Anterior cingulate cortex (tissue), 58 donors: ENCODE measurements around the gene PANK4.

Experiments used
- DNase-seq, 58 donors: peaks; one replicate each; lab custom pipeline; 2025; lab: John Stamatoyannopoulos, UW

The PANK4 gene

DNA sequence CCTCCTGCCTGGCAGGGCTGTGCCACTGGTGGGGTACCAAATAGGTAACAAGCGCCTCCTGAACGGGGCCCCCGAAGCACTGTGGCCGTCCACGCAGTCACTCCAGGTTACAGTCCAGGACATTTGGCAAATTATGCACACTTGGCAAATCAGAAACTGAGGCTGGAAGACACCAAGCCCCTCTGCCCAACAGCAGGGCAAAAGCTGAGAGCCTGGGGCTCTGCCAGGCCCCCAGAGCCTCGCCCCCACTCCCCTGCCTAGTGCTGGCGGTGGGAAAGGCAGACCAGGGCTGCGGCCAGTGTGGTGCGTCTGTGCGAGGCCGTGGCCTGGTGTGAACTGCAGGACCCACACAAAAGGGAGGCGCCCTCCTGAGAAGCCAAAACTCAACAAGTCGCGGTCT, 9.4 kb downstream of the PANK4 start:
- no peak for DNase-seq

DNA sequence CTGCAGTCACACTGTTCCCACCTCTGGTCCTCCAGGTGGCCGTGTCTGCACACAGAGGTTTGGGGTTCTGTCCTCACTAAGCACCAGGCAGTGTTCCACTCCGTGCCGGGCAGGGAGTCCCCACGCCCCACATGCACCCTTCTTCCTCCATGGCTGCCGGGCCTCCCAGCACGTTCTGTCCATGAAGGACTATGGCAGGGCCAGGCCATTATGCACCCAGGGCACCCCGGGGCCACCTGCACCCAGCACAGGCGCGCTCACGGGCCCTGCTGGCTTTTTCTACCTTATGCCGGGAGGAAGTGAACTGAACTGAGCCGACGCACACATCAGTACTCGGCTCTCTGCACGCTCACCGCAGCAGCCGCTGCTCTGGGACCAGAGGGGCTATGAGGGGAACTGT, 10.3 kb downstream of the PANK4 start:
- DNase-seq: no peak

DNA sequence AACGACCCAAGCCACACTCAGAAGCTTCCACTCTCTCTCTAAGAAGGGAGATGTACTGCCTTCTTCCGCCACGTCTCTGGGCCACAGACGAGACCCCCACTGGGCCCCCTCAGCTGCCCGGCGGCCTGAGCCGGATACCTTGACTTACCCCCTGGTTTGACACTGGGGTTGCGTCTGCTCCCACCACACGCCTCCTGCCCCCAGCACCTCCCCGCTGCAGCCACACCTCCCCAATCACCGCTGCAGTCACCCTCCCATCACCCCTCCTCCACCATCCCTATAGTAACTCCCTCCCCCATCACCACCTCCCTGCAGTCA, 10.7 kb downstream of the PANK4 start:
- no peak for DNase-seq

GRCh38 chr1:2514863-2515762, 11.3 kb downstream of the PANK4 start:
- no peak for DNase-seq

- DNase-seq: no peak
Observed at GRCh38 chr1:2513939-2514652, 12.3 kb downstream of the PANK4 start.

GRCh38 chr1:2512862-2513421, 13.5 kb downstream of the PANK4 start:
- DNase-seq: no peak

GRCh38 chr1:2510366-2511155, 15.8 kb downstream of the PANK4 start:
- DNase-seq: no peak

- DNase-seq: no peak
Observed at GRCh38 chr1:2509589-2509988, 16.8 kb downstream of the PANK4 start.

- DNase-seq: no peak
Observed at GRCh38 chr1:2508751-2509150, 17.6 kb downstream of the PANK4 start.

DNA sequence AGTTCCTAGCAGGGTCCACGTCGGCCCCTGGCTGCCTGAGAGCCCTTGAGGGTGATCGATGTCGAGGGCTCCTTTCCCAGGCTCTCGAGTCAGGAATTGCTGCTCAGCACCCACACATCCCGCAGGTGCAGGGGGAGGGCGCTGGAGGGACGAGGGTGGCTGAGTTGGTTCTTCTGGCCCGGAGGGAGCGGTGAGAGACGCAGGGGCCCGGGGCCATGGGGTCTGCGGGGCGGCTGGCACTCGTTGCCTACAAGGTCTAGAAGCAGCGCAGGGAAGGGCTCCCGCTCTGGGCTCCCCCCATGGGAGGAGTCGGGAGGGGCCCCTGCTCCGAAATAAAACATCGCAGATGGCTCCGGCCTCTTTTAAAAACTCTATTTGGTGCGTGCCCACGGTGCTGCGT, 18.2 kb downstream of the PANK4 start:
- DNase-seq: no peak

GRCh38 chr1:2507744-2508155, 18.6 kb downstream of the PANK4 start:
- DNase-seq: no peak

DNA sequence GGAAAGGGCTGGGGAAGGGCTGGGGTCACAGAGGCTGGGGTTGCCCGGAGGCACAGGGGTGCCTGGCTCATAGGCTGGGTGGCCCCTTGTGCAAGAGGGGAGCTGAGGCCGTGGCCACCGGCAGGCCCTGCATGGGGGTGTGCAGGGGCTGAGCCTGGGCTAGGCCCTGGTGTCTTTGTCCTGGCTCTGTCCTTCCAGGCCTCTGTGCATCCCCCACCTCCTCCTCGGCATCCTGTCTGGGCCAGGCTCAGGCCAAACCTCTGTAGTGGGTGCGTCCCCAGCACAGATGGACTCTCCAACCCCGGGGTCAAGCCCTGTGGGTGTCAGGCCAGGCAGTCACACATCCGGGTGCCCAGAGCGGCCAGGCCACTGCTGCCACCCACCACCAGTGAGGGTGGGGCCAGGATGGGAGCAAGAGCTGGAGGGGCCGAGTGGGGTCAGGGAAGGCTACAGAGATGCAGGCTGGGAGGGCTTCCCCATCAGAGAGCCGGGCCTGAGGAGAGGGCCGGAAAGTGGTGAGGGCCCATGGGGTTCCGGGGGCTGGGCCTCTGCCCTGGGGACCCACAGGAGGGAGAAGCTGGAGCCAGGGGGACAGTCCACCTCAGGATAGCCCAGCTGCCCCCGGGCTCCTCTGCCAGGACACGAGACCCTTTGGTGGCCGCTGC, 19.4 kb downstream of the PANK4 start:
- DNase-seq: no peak

GRCh38 chr1:2506007-2506860, 20.2 kb downstream of the PANK4 start:
- no peak for DNase-seq

- DNase-seq: no peak
Observed at GRCh38 chr1:2505461-2505994, 20.9 kb downstream of the PANK4 start.

- DNase-seq: no peak
Observed at GRCh38 chr1:2504949-2505272, 21.5 kb downstream of the PANK4 start.

DNA sequence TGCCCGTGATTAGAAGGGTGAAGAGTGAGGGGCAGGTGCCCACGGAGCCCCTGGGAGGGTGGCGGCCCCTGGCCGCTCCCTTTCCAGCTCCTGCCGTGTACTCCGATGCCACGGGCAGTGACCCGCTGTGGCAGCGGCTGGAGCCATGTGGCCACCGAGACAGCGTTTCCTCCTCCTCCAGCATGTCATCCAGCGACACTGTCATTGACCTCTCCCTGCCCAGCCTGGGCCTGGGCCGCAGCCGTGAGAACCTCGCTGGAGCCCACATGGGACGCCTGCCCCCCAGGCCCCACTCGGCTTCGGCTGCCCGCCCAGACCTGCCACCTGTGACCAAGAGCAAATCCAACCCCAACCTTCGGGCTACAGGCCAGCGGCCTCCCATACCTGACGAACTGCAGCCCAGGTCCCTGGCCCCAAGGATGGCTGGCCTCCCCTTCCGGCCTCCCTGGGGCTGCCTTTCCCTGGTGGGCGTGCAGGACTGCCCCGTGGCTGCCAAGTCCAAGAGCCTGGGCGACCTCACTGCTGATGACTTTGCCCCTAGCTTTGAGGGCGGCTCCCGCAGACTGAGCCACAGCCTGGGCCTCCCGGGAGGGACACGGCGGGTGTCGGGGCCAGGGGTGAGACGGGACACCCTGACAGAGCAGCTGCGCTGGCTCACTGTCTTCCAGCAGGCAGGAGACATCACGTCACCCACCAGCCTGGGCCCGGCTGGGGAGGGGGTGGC, 22.0 kb downstream of the PANK4 start:
- DNase-seq: no peak

DNA sequence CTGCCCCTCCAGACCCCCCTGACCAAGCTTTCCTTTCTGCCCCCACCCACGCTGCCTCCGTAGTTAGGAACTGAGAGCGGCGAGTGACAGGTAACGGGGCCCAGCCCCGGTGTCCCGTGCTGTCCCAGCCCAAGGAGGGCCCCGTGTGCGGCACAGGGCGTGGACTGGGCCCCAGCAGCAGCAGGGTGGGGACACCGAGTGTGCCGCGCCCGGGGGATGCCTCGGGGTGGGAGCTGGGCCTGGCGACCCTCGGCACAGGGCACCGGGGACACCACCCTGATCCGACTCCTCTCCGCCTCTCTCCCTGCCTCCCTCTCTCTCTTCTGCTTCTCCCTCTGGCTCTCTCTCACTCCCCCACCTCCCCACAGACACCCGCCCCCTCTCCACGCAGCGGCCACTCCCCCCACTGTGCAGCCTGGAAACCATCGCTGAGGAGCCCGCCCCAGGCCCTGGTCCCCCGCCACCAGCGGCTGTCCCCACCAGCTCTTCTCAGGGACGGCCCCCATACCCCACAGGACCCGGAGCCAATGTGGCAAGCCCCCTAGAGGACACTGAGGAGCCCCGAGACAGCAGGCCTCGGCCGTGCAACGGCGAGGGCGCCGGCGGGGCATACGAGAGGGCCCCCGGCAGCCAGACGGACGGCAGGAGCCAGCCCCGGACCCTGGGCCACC, 22.7 kb downstream of the PANK4 start:
- no peak for DNase-seq
